ENCODE results near the gene PER2. TPM values are rescaled to one million over a fixed set of nuclear protein-coding genes. Genes with fewer than 3 reads are reported as not detected.

Gene PER2
- total and polyA plus RNA-seq, 2 of the 13 experiments (the other 11 are each of a cell fraction or from before 2014, with no cell fraction given): 5.1 to 9.4 TPM

- TF ChIP-seq, protein P1, sequence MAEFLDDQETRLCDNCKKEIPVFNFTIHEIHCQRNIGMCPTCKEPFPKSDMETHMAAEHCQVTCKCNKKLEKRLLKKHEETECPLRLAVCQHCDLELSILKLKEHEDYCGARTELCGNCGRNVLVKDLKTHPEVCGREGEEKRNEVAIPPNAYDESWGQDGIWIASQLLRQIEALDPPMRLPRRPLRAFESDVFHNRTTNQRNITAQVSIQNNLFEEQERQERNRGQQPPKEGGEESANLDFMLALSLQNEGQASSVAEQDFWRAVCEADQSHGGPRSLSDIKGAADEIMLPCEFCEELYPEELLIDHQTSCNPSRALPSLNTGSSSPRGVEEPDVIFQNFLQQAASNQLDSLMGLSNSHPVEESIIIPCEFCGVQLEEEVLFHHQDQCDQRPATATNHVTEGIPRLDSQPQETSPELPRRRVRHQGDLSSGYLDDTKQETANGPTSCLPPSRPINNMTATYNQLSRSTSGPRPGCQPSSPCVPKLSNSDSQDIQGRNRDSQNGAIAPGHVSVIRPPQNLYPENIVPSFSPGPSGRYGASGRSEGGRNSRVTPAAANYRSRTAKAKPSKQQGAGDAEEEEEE (CRISPR knock-in tag; IDR thresholded peaks at IDR 0.05; ENCODE audit: borderline replicate concordance): no peak
- TF ChIP-seq CAMTA2 (CRISPR knock-in tag; IDR thresholded peaks at IDR 0.05; ENCODE audit: borderline replicate concordance) (no peak), SRSF9 (IDR thresholded peaks at IDR 0.05; ENCODE audit: borderline replicate concordance, insufficient read depth, low read depth, low read length, poor library complexity, severe bottlenecking) (no peak), ZNF891 (CRISPR knock-in tag; IDR thresholded peaks at IDR 0.05) (no peak), ZNF207 (IDR thresholded peaks at IDR 0.05; ENCODE audit: borderline replicate concordance) (no peak), GFI1 (CRISPR knock-in tag; IDR thresholded peaks at IDR 0.05; ENCODE audit: borderline replicate concordance) (no peak), ZNF569 (CRISPR knock-in tag; IDR thresholded peaks at IDR 0.05; ENCODE audit: borderline replicate concordance) (no peak), RBAK (CRISPR knock-in tag; IDR thresholded peaks at IDR 0.05) (no peak), TRIM22 (IDR thresholded peaks at IDR 0.05) (no peak), AKAP8 (CRISPR knock-in tag; IDR thresholded peaks at IDR 0.05) (no peak; the same call in 1 of the 2 replicates), ZFP1 (CRISPR knock-in tag; IDR thresholded peaks at IDR 0.05) (0 out of 2 replicates have a peak, but pooled peaks have one; percentile 73), HNF4G (IDR thresholded peaks at IDR 0.05; ENCODE audit: borderline replicate concordance, low read depth, low read length) (peak; percentile 96), HNF4G (CRISPR knock-in tag; IDR thresholded peaks at IDR 0.05; ENCODE audit: borderline replicate concordance, low read depth) (peak; percentile 88; the same call in 1 of the 2 replicates), KAT8 (CRISPR knock-in tag; IDR thresholded peaks at IDR 0.05) (peak; percentile 80), ZNF414 (CRISPR knock-in tag; IDR thresholded peaks at IDR 0.05) (no peak), ZNF703 (CRISPR knock-in tag; IDR thresholded peaks at IDR 0.05; ENCODE audit: borderline replicate concordance) (no peak), ZMYM3 (CRISPR knock-in tag; IDR thresholded peaks at IDR 0.05) (peak; percentile 56; the same call in 1 of the 2 replicates), ZNF839 (CRISPR knock-in tag; IDR thresholded peaks at IDR 0.05; ENCODE audit: borderline replicate concordance) (no peak), RFX5 (IDR thresholded peaks at IDR 0.05; ENCODE audit: low read depth, low read length) (no peak), JUN (CRISPR knock-in tag; IDR thresholded peaks at IDR 0.05) (peak; percentile 43; the same call in 1 of the 2 replicates), STAT6 (CRISPR knock-in tag; IDR thresholded peaks at IDR 0.05; ENCODE audit: borderline replicate concordance) (no peak), ZNF562 (CRISPR knock-in tag; IDR thresholded peaks at IDR 0.05; ENCODE audit: borderline replicate concordance) (no peak), HDAC1 (CRISPR knock-in tag; IDR thresholded peaks at IDR 0.05) (peak; percentile 68), HCFC1 (IDR thresholded peaks at IDR 0.05; ENCODE audit: low read depth, low read length) (no peak)
Observed at GRCh38 chr2:238263204-238264071, 25.0 kb downstream of the PER2 start (continued).
